A549 (cell line): Measurements from ENCODE around the gene ZNF860. TPM values are rescaled to one million over a fixed set of nuclear protein-coding genes. Genes with fewer than 3 reads are reported as not detected.

Source experiments
- ATAC-seq, 2 experiments: fragments of 200-7000 bp in 1 of 2; fragments of >200 bp in 1 of 2; cut with Nextera tagmentation in 1 of 2; cut with Tn5 transposase in 1 of 2; 3 replicates each; pipeline versions ENCODE4 v1.8.0 to v1.9.1; 2018 to 2020; ENCODE audit warnings: mild to moderate bottlenecking in 1 of 2, moderate library complexity in 1 of 2
- CTCF ChIA-PET: fragments of 300-600 bp; sonication (Branson Sonifier 250); formaldehyde crosslinking; extraction: SDS; loops from one replicate; lab custom pipeline; 2021; ENCODE audit warnings: antibody characterized with exemption, inconsistent platforms; lab: Yijun Ruan, JAX
- POLR2A ChIA-PET: fragments of 350-600 bp; formaldehyde crosslinking; extraction: SDS; loops from one replicate; lab custom pipeline; 2021; ENCODE audit warnings: antibody characterized with exemption, inconsistent platforms; lab: Yijun Ruan, JAX
- DNase-seq, 2 experiments: peaks; one replicate each; pipeline versions ENCODE4 v3.0.0 to v3.0.0-alpha.2; 2011 to 2016; ENCODE audit warnings: low read depth in 1 of 2, low spot score in 1 of 2
- FAIRE-seq: peaks from 2 replicates; lab custom pipeline; 2011; peaks lifted over from hg19 to GRCh38; lab: Jason Lieb, UNC
- H3K27ac ChIP-seq, 2 experiments: fragments of >200 bp; sonication (Bioruptor Twin); formaldehyde crosslinking; 3 replicates each; pipeline ENCODE4 v1.5.1; 2016 to 2017
- H3K4me1 ChIP-seq: fragments of >200 bp; sonication (Bioruptor Twin); formaldehyde crosslinking; 3 replicates; pipeline ENCODE4 v1.6.1; 2016
- H3K4me2 ChIP-seq: fragments of >200 bp; sonication (Bioruptor Twin); formaldehyde crosslinking; 3 replicates; pipeline ENCODE4 v1.6.1; 2016
- H3K4me3 ChIP-seq: fragments of >200 bp; sonication (Bioruptor Twin); formaldehyde crosslinking; 3 replicates; pipeline ENCODE4 v1.5.1; 2016
- H3K9me3 ChIP-seq: fragments of >200 bp; sonication (Bioruptor Twin); formaldehyde crosslinking; 3 replicates; pipeline ENCODE4 v1.6.1; 2016
- CBX8 ChIP-seq: fragments of 200-600 bp; sonication (generic); IDR thresholded peaks from 2 replicates; pipeline ENCODE4 v1.6.1; 2016
- CEBPB ChIP-seq, 2 experiments: fragments of >200 bp in 1 of 2; sonication (Bioruptor Twin) in 1 of 2; formaldehyde crosslinking in 1 of 2; IDR thresholded peaks; 2 replicates each; pipeline ENCODE4 v1.6.1; 2012 to 2016
- CHD4 ChIP-seq: fragments of 200-600 bp; sonication (generic); IDR thresholded peaks from 2 replicates; pipeline ENCODE4 v1.6.1; 2016; ENCODE audit warnings: antibody characterized with exemption, mild to moderate bottlenecking, borderline replicate concordance
- EP300 ChIP-seq, 2 experiments: fragments of >200 bp; sonication (Bioruptor Twin); formaldehyde crosslinking; IDR thresholded peaks; 2 replicates in 1 of 2; 3 replicates in 1 of 2; pipeline ENCODE4 v1.6.1; 2016 to 2017
- ESRRA ChIP-seq: fragments of 150-350 bp; IDR thresholded peaks from 2 replicates; pipeline ENCODE4 v1.6.1; 2014; ENCODE audit warnings: mild to moderate bottlenecking, low read length, borderline replicate concordance
- FOSB ChIP-seq: fragments of 250-450 bp; sonication (Bioruptor Pico); IDR thresholded peaks from 2 replicates; pipeline ENCODE4 v1.5.0; 2020; ENCODE audit warnings: mild to moderate bottlenecking, moderate library complexity
- FOSL2 ChIP-seq, 2 experiments: fragments of 450-650 bp in 1 of 2; fragments of >200 bp in 1 of 2; sonication (Bioruptor Twin) in 1 of 2; formaldehyde crosslinking; IDR thresholded peaks; 2 replicates each; pipeline versions ENCODE4 v1.5.0 to v1.6.1; 2016 to 2020; ENCODE audit warnings: mild to moderate bottlenecking in 1 of 2, moderate library complexity in 1 of 2
- GATA3 ChIP-seq: IDR thresholded peaks from 2 replicates; pipeline ENCODE4 v1.6.1; 2012; ENCODE audit warnings: borderline replicate concordance
- HOXA7 ChIP-seq: fragments of 250-450 bp; sonication (Bioruptor Pico); IDR thresholded peaks from 2 replicates; pipeline ENCODE4 v1.5.0; 2020; ENCODE audit warnings: mild to moderate bottlenecking, moderate library complexity
- HOXB13 ChIP-seq: fragments of 250-450 bp; sonication (Bioruptor Pico); IDR thresholded peaks from 2 replicates; pipeline ENCODE4 v1.5.0; 2020; ENCODE audit warnings: low read depth, mild to moderate bottlenecking, moderate library complexity
- HOXB5 ChIP-seq: fragments of 250-450 bp; sonication (Bioruptor Pico); IDR thresholded peaks from 2 replicates; pipeline ENCODE4 v1.5.0; 2020; ENCODE audit warnings: mild to moderate bottlenecking, moderate library complexity
- JUN ChIP-seq, 2 experiments: fragments of >200 bp; sonication (Bioruptor Twin); formaldehyde crosslinking; IDR thresholded peaks; 2 replicates in 1 of 2; 3 replicates in 1 of 2; pipeline ENCODE4 v1.6.1; 2016 to 2017
- JUNB ChIP-seq: fragments of >200 bp; sonication (Bioruptor Twin); formaldehyde crosslinking; IDR thresholded peaks from 2 replicates; pipeline ENCODE4 v1.6.1; 2016
- MAFK ChIP-seq: fragments of 450-650 bp; IDR thresholded peaks from 2 replicates; pipeline ENCODE4 v1.6.1; 2014; ENCODE audit not compliant: partially characterized antibody
- MYC ChIP-seq: IDR thresholded peaks from 2 replicates; pipeline ENCODE4 v1.6.1; 2012; ENCODE audit warnings: mild to moderate bottlenecking, inconsistent platforms, low read length, improper control_type of control experiment, borderline replicate concordance
- NFE2L2 ChIP-seq: fragments of 150-350 bp; conservative IDR thresholded peaks from 2 replicates; pipeline ENCODE4 v1.6.1; 2014; ENCODE audit warnings: low read length
- NR3C1 ChIP-seq: fragments of >200 bp; sonication (Bioruptor Twin); formaldehyde crosslinking; IDR thresholded peaks from 3 replicates; pipeline ENCODE4 v1.6.1; 2017
- PHF8 ChIP-seq: fragments of 200-600 bp; sonication (generic); IDR thresholded peaks from 2 replicates; pipeline ENCODE4 v1.6.1; 2016; ENCODE audit warnings: low read depth, mild to moderate bottlenecking, antibody characterized with exemption, moderate library complexity, borderline replicate concordance
- POLR2A ChIP-seq: IDR thresholded peaks from 2 replicates; pipeline ENCODE4 v1.6.1; 2012; ENCODE audit warnings: mild to moderate bottlenecking, low read length
- POLR2AphosphoS2 ChIP-seq: conservative IDR thresholded peaks from 2 replicates; pipeline ENCODE4 v1.6.1; 2012; ENCODE audit warnings: low read length, improper control_type of control experiment, inconsistent platforms
- RAD21 ChIP-seq, 2 experiments: fragments of >200 bp in 1 of 2; sonication (Bioruptor Twin) in 1 of 2; formaldehyde crosslinking in 1 of 2; IDR thresholded peaks in 1 of 2; conservative IDR thresholded peaks in 1 of 2; 2 replicates in 1 of 2; 3 replicates in 1 of 2; pipeline ENCODE4 v1.6.1; 2012 to 2018; ENCODE audit warnings: inconsistent platforms in 1 of 2
- RCOR1 ChIP-seq: fragments of 150-350 bp; IDR thresholded peaks from 2 replicates; pipeline ENCODE4 v1.6.1; 2014; ENCODE audit warnings: antibody characterized with exemption, low read length, low read depth
- RNF2 ChIP-seq: fragments of 200-600 bp; sonication (generic); IDR thresholded peaks from 2 replicates; pipeline ENCODE4 v1.6.1; 2016; ENCODE audit warnings: low read depth, mild to moderate bottlenecking, antibody characterized with exemption, moderate library complexity, borderline replicate concordance
- SMC3 ChIP-seq: fragments of >200 bp; sonication (Bioruptor Twin); formaldehyde crosslinking; IDR thresholded peaks from 3 replicates; pipeline ENCODE4 v1.6.1; 2018; ENCODE audit warnings: inconsistent platforms
- ZC3H11A ChIP-seq: fragments of 450-650 bp; IDR thresholded peaks from 2 replicates; pipeline ENCODE4 v1.6.1; 2014; ENCODE audit warnings: antibody characterized with exemption, mild to moderate bottlenecking
- ZFP36 ChIP-seq: fragments of 450-650 bp; IDR thresholded peaks from 2 replicates; pipeline ENCODE4 v1.6.1; 2014; ENCODE audit warnings: borderline replicate concordance; ENCODE audit not compliant: partially characterized antibody
- WGBS: methylation state at CpG from one replicate; pipeline ENCODE4 v1.1.6; 2017; ENCODE audit errors: missing lambda C conversion rate; 5-methylcytosine and 5-hydroxymethylcytosine counted together
- polyA plus RNA-seq, 4 experiments: library from polyadenylated mRNA; depleted of rRNA in 3 of 4; stranded (reverse); fragments of >200 nt; fragmentation: RNase III in 1 of 4; extraction: RNeasy Plus Mini Kit Qiagen cat#74134 plus additional on column Dnase treatment in 1 of 4; gene quantifications; 2 replicates in 3 of 4; 3 replicates in 1 of 4; pipeline ENCODE4 v1.2.3, GENCODE V29; 2011 to 2017
- TF ChIP-seq, protein P1 (sequence below): IDR thresholded peaks from 2 replicates; pipeline ENCODE4 v1.6.1; 2012
- TF ChIP-seq, protein P2 (sequence below): fragments of 200-600 bp; sonication (generic); IDR thresholded peaks from 2 replicates; pipeline ENCODE4 v1.6.1; 2016; ENCODE audit warnings: antibody characterized with exemption, mild to moderate bottlenecking, moderate library complexity
- TF ChIP-seq, protein P3 (sequence below): IDR thresholded peaks from 2 replicates; pipeline ENCODE4 v1.6.1; 2012; ENCODE audit warnings: low read depth, borderline replicate concordance
- TF ChIP-seq, protein P4 (sequence below): IDR thresholded peaks from 2 replicates; pipeline ENCODE4 v1.6.1; 2012

Gene ZNF860
- polyA plus RNA-seq, 2 of the 4 experiments (the other 2 are of a cell fraction): 1.3 to 2.4 TPM

DNA sequence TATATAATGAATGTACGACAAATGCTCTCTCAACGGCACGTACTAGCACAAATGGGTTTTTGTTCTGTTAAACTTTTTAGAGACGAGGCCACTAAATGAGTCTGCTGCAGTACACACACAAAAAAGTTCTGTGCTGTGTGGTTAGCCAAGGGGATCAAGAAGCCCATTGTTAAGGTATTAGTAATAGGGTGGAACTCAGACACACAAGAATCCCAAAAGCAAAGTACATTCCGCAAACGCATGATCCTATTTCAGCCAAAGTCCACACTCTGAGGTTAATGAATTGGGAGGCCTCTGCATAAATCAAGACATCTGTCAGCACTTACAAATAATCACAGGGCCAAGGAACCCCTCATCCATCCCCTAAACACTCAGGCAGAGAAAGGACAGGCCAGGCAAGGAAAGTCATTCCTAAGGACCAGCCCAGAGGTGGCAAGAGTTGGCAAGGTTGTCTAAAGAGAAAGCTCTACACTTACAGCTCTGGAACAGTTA is 12.6 kb upstream of the ZNF860 start:
- CTCF ChIA-PET: interaction anchor here (0.9 kb wide), 1 partner anchor 185 kb away, joined by 4 read pairs; no protein-coding TSS in a partner anchor
- 7% methylated on average over 6 of the region's 6 CpGs for WGBS
- TF ChIP-seq HOXB13: no peak
- TF ChIP-seq ESRRA: no peak
- no peak for TF ChIP-seq PHF8
- TF ChIP-seq POLR2AphosphoS2: no peak
- TF ChIP-seq NFE2L2: no peak
- no peak for TF ChIP-seq MYC
- no peak for TF ChIP-seq MAFK
- TF ChIP-seq, protein P1, sequence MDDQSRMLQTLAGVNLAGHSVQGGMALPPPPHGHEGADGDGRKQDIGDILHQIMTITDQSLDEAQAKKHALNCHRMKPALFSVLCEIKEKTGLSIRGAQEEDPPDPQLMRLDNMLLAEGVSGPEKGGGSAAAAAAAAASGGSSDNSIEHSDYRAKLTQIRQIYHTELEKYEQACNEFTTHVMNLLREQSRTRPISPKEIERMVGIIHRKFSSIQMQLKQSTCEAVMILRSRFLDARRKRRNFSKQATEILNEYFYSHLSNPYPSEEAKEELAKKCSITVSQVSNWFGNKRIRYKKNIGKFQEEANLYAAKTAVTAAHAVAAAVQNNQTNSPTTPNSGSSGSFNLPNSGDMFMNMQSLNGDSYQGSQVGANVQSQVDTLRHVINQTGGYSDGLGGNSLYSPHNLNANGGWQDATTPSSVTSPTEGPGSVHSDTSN: peak; percentile 86
- peak; percentile 25 to 55; a peak in 1 of 5 replicates for TF ChIP-seq EP300 (IDR thresholded peaks at IDR 0.05)
- TF ChIP-seq CBX8: no peak
- no peak for TF ChIP-seq RCOR1
- no peak for TF ChIP-seq HOXA7
- TF ChIP-seq JUN (IDR thresholded peaks at IDR 0.05): peak in 1 of 2 experiments; percentile 45; a peak in 2 of 5 replicates
- TF ChIP-seq CEBPB (IDR thresholded peaks at IDR 0.05): peak in 1 of 2 experiments; percentile 48; a peak in 1 of 4 replicates
- TF ChIP-seq JUNB: peak; percentile 68; the same call in 1 of the 2 replicates
- TF ChIP-seq, protein P2, sequence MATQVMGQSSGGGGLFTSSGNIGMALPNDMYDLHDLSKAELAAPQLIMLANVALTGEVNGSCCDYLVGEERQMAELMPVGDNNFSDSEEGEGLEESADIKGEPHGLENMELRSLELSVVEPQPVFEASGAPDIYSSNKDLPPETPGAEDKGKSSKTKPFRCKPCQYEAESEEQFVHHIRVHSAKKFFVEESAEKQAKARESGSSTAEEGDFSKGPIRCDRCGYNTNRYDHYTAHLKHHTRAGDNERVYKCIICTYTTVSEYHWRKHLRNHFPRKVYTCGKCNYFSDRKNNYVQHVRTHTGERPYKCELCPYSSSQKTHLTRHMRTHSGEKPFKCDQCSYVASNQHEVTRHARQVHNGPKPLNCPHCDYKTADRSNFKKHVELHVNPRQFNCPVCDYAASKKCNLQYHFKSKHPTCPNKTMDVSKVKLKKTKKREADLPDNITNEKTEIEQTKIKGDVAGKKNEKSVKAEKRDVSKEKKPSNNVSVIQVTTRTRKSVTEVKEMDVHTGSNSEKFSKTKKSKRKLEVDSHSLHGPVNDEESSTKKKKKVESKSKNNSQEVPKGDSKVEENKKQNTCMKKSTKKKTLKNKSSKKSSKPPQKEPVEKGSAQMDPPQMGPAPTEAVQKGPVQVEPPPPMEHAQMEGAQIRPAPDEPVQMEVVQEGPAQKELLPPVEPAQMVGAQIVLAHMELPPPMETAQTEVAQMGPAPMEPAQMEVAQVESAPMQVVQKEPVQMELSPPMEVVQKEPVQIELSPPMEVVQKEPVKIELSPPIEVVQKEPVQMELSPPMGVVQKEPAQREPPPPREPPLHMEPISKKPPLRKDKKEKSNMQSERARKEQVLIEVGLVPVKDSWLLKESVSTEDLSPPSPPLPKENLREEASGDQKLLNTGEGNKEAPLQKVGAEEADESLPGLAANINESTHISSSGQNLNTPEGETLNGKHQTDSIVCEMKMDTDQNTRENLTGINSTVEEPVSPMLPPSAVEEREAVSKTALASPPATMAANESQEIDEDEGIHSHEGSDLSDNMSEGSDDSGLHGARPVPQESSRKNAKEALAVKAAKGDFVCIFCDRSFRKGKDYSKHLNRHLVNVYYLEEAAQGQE: no peak
- TF ChIP-seq CHD4: no peak
- TF ChIP-seq HOXB5: peak; percentile 87
- TF ChIP-seq ZFP36: peak; percentile 50
- TF ChIP-seq RAD21 (conservative IDR thresholded peaks at IDR 0.05 in 1 of 2, IDR thresholded peaks at IDR 0.05 in 1 of 2): 0 out of 5 replicates have a peak, but pooled peaks have one; percentile 5 to 23
- TF ChIP-seq RNF2: no peak
- TF ChIP-seq FOSB (CRISPR knock-in tag): no peak
- TF ChIP-seq ZC3H11A: no peak
- TF ChIP-seq FOSL2 (IDR thresholded peaks at IDR 0.05): no peak
- peak; percentile 80 for TF ChIP-seq FOSL2 (CRISPR knock-in tag; IDR thresholded peaks at IDR 0.05)
- TF ChIP-seq NR3C1: no peak
- TF ChIP-seq, protein P3, sequence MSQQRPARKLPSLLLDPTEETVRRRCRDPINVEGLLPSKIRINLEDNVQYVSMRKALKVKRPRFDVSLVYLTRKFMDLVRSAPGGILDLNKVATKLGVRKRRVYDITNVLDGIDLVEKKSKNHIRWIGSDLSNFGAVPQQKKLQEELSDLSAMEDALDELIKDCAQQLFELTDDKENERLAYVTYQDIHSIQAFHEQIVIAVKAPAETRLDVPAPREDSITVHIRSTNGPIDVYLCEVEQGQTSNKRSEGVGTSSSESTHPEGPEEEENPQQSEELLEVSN: no peak
- TF ChIP-seq POLR2A: no peak
- TF ChIP-seq, protein P4, sequence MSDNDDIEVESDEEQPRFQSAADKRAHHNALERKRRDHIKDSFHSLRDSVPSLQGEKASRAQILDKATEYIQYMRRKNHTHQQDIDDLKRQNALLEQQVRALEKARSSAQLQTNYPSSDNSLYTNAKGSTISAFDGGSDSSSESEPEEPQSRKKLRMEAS: peak; percentile 75
- TF ChIP-seq SMC3: no peak; the same call in 2 of the 3 replicates
- TF ChIP-seq GATA3: peak; percentile 86
- TF ChIP-seq, all 56 proteins: peak for 11
- peak; percentile 92 to 93 for ATAC-seq
- Histone ChIP-seq H3K4me1 (peaks cover 46% of the 10 kb centered on the region), H3K4me3 (peak overlapping the region; percentile 21; the same call in 1 of the 3 replicates), H3K4me2 (peak overlapping the region; percentile 88), H3K9me3 (no peaks in the 10 kb centered on the region), H3K27ac (peak overlapping the region; percentile 77 to 87)
- peak; percentile 74 to 90 for DNase-seq
- peak; percentile 18 for FAIRE-seq
- POLR2A ChIA-PET: interaction anchor here (0.7 to 1.6 kb wide), 2 partner anchors 13 to 61 kb away, joined by 4 to 6 read pairs; partner anchors contain the start of genes OSBPL10 and ZNF860
